Measurements from ENCODE around the gene C4orf17.
A peak's percentile ranks its signal among the peaks of the same experiment; 100 is the strongest.
"Not testable (repeated sequence)": the region's sequence is repeated elsewhere in the genome, so short reads cannot be mapped to it uniquely, and the experiment has no call there.

The C4orf17 gene

GRCh38 chr4:99506781-99507180 lies 4.0 kb upstream of the C4orf17 start:
- H3K27me3 Mint-ChIP-seq: peaks cover 1% of the 10 kb centered on the region
- H3K27ac Mint-ChIP-seq: no peak overlapping the region
- no peak overlapping the region for H3K4me3 Mint-ChIP-seq
- H3K4me1 Mint-ChIP-seq (ENCODE audit: low read depth): no peaks in the 10 kb centered on the region
- H3K9me3 Mint-ChIP-seq: no peaks in the 10 kb centered on the region
- H3K36me3 Mint-ChIP-seq (ENCODE audit: low read depth): no peaks in the 10 kb centered on the region
- intact Hi-C loops (cut with micrococcal nuclease): no loop called here

- no peaks in the 10 kb centered on the region for H3K4me1 Mint-ChIP-seq (ENCODE audit: low read depth)
- no peak overlapping the region for H3K27ac Mint-ChIP-seq
- intact Hi-C loops (cut with micrococcal nuclease): no loop called here
- no peaks in the 10 kb centered on the region for H3K36me3 Mint-ChIP-seq (ENCODE audit: low read depth)
- no peaks in the 10 kb centered on the region for H3K9me3 Mint-ChIP-seq
- H3K27me3 Mint-ChIP-seq: peaks cover 1% of the 10 kb centered on the region
- no peak overlapping the region for H3K4me3 Mint-ChIP-seq
These were observed 3.5 kb upstream of the C4orf17 start for GRCh38 chr4:99507349-99507748.

GRCh38 chr4:99507762-99508161 lies 3.1 kb upstream of the C4orf17 start:
- no peaks in the 10 kb centered on the region for H3K9me3 Mint-ChIP-seq
- no peak overlapping the region for H3K4me3 Mint-ChIP-seq
- peaks cover 1% of the 10 kb centered on the region for H3K27me3 Mint-ChIP-seq
- no peaks in the 10 kb centered on the region for H3K4me1 Mint-ChIP-seq (ENCODE audit: low read depth)
- no peak overlapping the region for H3K27ac Mint-ChIP-seq
- no peaks in the 10 kb centered on the region for H3K36me3 Mint-ChIP-seq (ENCODE audit: low read depth)
- intact Hi-C loops (cut with micrococcal nuclease): no loop called here

- Mint-ChIP-seq H3K27me3 (peaks cover 11% of the 10 kb centered on the region), H3K27ac (no peak overlapping the region), H3K36me3 (ENCODE audit: low read depth) (no peaks in the 10 kb centered on the region), H3K4me3 (no peak overlapping the region), H3K4me1 (ENCODE audit: low read depth) (peaks cover 7% of the 10 kb centered on the region), H3K9me3 (no peaks in the 10 kb centered on the region)
- intact Hi-C loops (cut with micrococcal nuclease): no loop called here
These were observed 7.9 kb downstream of the C4orf17 start for GRCh38 chr4:99518601-99519295.

GRCh38 chr4:99529228-99529627 lies 18.4 kb downstream of the C4orf17 start:
- Mint-ChIP-seq H3K27me3 (peaks cover 8% of the 10 kb centered on the region), H3K27ac (no peak overlapping the region), H3K4me1 (ENCODE audit: low read depth) (no peaks in the 10 kb centered on the region), H3K4me3 (no peak overlapping the region), H3K36me3 (ENCODE audit: low read depth) (no peaks in the 10 kb centered on the region), H3K9me3 (no peaks in the 10 kb centered on the region)
- intact Hi-C loops (cut with micrococcal nuclease): no loop called here

GRCh38 chr4:99529956-99530355 lies 19.1 kb downstream of the C4orf17 start:
- no peak overlapping the region for H3K27ac Mint-ChIP-seq
- intact Hi-C loops (cut with micrococcal nuclease): no loop called here
- no peak overlapping the region for H3K4me3 Mint-ChIP-seq
- H3K4me1 Mint-ChIP-seq (ENCODE audit: low read depth): no peaks in the 10 kb centered on the region
- no peaks in the 10 kb centered on the region for H3K36me3 Mint-ChIP-seq (ENCODE audit: low read depth)
- H3K9me3 Mint-ChIP-seq: no peaks in the 10 kb centered on the region
- H3K27me3 Mint-ChIP-seq: peaks cover 8% of the 10 kb centered on the region

- intact Hi-C loops (cut with micrococcal nuclease); H3K9me3 Mint-ChIP-seq: not testable (repeated sequence)
These were observed 23.9 kb downstream of the C4orf17 start for GRCh38 chr4:99534699-99535098.

GRCh38 chr4:99536271-99536670 lies 25.4 kb downstream of the C4orf17 start:
- Mint-ChIP-seq H3K9me3 (no peaks in the 10 kb centered on the region), H3K27ac (no peak overlapping the region), H3K36me3 (ENCODE audit: low read depth) (no peaks in the 10 kb centered on the region), H3K27me3 (peaks cover 1% of the 10 kb centered on the region), H3K4me3 (no peak overlapping the region), H3K4me1 (ENCODE audit: low read depth) (no peaks in the 10 kb centered on the region)
- intact Hi-C loops (cut with micrococcal nuclease): no loop called here

More at GRCh38 chr4:99534699-99535098, 23.9 kb downstream of the C4orf17 start:
- not testable (repeated sequence) for H3K4me3 Mint-ChIP-seq; H3K36me3 Mint-ChIP-seq (ENCODE audit: low read depth); H3K4me1 Mint-ChIP-seq (ENCODE audit: low read depth); H3K27me3 Mint-ChIP-seq; H3K27ac Mint-ChIP-seq

GRCh38 chr4:99536848-99537247 lies 26.0 kb downstream of the C4orf17 start:
- Mint-ChIP-seq H3K27me3 (peaks cover 1% of the 10 kb centered on the region), H3K27ac (no peak overlapping the region), H3K4me1 (ENCODE audit: low read depth) (no peaks in the 10 kb centered on the region), H3K4me3 (no peak overlapping the region), H3K36me3 (ENCODE audit: low read depth) (no peaks in the 10 kb centered on the region), H3K9me3 (no peaks in the 10 kb centered on the region)
- intact Hi-C loops (cut with micrococcal nuclease): no loop called here

GRCh38 chr4:99537674-99538073 lies 26.9 kb downstream of the C4orf17 start:
- peaks cover 1% of the 10 kb centered on the region for H3K27me3 Mint-ChIP-seq
- no peak overlapping the region for H3K4me3 Mint-ChIP-seq
- no peaks in the 10 kb centered on the region for H3K4me1 Mint-ChIP-seq (ENCODE audit: low read depth)
- no peaks in the 10 kb centered on the region for H3K9me3 Mint-ChIP-seq
- H3K27ac Mint-ChIP-seq: no peak overlapping the region
- intact Hi-C loops (cut with micrococcal nuclease): no loop called here
- no peaks in the 10 kb centered on the region for H3K36me3 Mint-ChIP-seq (ENCODE audit: low read depth)

- H3K27me3 Mint-ChIP-seq: peaks cover 1% of the 10 kb centered on the region
- H3K4me1 Mint-ChIP-seq (ENCODE audit: low read depth): no peaks in the 10 kb centered on the region
- no peaks in the 10 kb centered on the region for H3K9me3 Mint-ChIP-seq
- intact Hi-C loops (cut with micrococcal nuclease): no loop called here
- no peak overlapping the region for H3K4me3 Mint-ChIP-seq
- peak overlapping the region; percentile 48 for H3K27ac Mint-ChIP-seq
- no peaks in the 10 kb centered on the region for H3K36me3 Mint-ChIP-seq (ENCODE audit: low read depth)
These were observed 29.6 kb downstream of the C4orf17 start for GRCh38 chr4:99540277-99540939.

- Mint-ChIP-seq H3K27ac (no peak overlapping the region), H3K9me3 (no peaks in the 10 kb centered on the region), H3K4me1 (ENCODE audit: low read depth) (no peaks in the 10 kb centered on the region), H3K27me3 (no peaks in the 10 kb centered on the region), H3K36me3 (ENCODE audit: low read depth) (peaks cover 5% of the 10 kb centered on the region), H3K4me3 (no peak overlapping the region)
- intact Hi-C loops (cut with micrococcal nuclease): no loop called here
These were observed 42.1 kb downstream of the C4orf17 start for GRCh38 chr4:99552872-99553271.

- peaks cover 9% of the 10 kb centered on the region for H3K36me3 Mint-ChIP-seq (ENCODE audit: low read depth)
- H3K27ac Mint-ChIP-seq: peak within 1 kb of the TSS; percentile 95
- no peaks in the 10 kb centered on the region for H3K9me3 Mint-ChIP-seq
- peaks cover 12% of the 10 kb centered on the region for H3K27me3 Mint-ChIP-seq
- H3K4me3 Mint-ChIP-seq: peak within 1 kb of the TSS; percentile 87
- no peaks in the 10 kb centered on the region for H3K4me1 Mint-ChIP-seq (ENCODE audit: low read depth)
- intact Hi-C loops (cut with micrococcal nuclease): loop anchor here (1.0 to 10.0 kb wide), 8 partner anchors 331 to 1781 kb away; partner anchors contain the start of genes DNAJB14, H2AZ1, LAMTOR3 and METAP1
These were observed 52.7 kb downstream of the C4orf17 start, which contains the start of gene TRMT10A for GRCh38 chr4:99563310-99564186. Gene TRMT10A, minus strand, starts transcription at chr4:99564039. Its CDS starts 4,701 bp downstream, at chr4:99559338.

- Mint-ChIP-seq H3K4me1 (ENCODE audit: low read depth) (no peaks in the 10 kb centered on the region), H3K9me3 (no peaks in the 10 kb centered on the region), H3K36me3 (ENCODE audit: low read depth) (peaks cover 9% of the 10 kb centered on the region), H3K27ac (no peak overlapping the region), H3K4me3 (no peak overlapping the region), H3K27me3 (peaks cover 16% of the 10 kb centered on the region)
- intact Hi-C loops (cut with micrococcal nuclease): loop anchor here (1.0 to 10.0 kb wide), 6 partner anchors 385 to 1780 kb away; partner anchors contain the start of genes H2AZ1, METAP1, PPP3CA and RAP1GDS1
These were observed 54.1 kb downstream of the C4orf17 start for GRCh38 chr4:99564921-99565320.

All from dendritic cell treated with granulocyte-macrophage colony-stimulating factor and Interleukin-4, amounts not matched to agents 40 ng/mL and 50 ng/mL, for 4 days (primary cell).